ENCODE data around the gene TLN1. TPM values are rescaled to one million over a fixed set of nuclear protein-coding genes. Genes with fewer than 3 reads are reported as not detected.
A peak's percentile ranks its signal among the peaks of the same experiment; 100 is the strongest.

TLN1 gene
- total and polyA plus RNA-seq, 8 donors = 64.5 to 141 (median 81.0) TPM

GRCh38 chr9:35658137-35658967 is 73.6 kb downstream of the TLN1 start, which contains the start of gene CCDC107:
Gene CCDC107 (plus strand): TSS chr9:35658292. CDS start chr9:35658380, 88 bp downstream.
- peak; percentile 35 to 56 (median 42) for TF ChIP-seq CTCF (IDR thresholded peaks at IDR 0.05)
- ATAC-seq (peak; percentile 79 to 89 (median 82)), DNase-seq (peak; percentile 79 to 95 (median 92)), FAIRE-seq (no peak)
- Histone ChIP-seq H3K4me3 (peak within 1 kb of the TSS; percentile 76 to 97 (median 90)), H3K4me1 (peaks cover 21 to 29% (median 29%) of the 10 kb centered on the region in 3 donors), H3K36me3 (no peaks in the 10 kb centered on the region), H3K9me3 (no peaks in the 10 kb centered on the region), H3K27ac (peak within 1 kb of the TSS; percentile 94 to 100 (median 100)), H3K27me3 (no peaks in the 10 kb centered on the region)
- intact Hi-C loops (cut with DNase I) = no loop called here
- 0 to 1% methylated on average over 67 of the region's 67 CpGs for WGBS, 2 donors

GRCh38 chr9:35657546-35658136 is 74.4 kb downstream of the TLN1 start, which contains the start of gene RMRP:
Gene RMRP (minus strand): TSS chr9:35658019.
- DNase-seq (peak; percentile 92 to 99 (median 98)), FAIRE-seq (peak; percentile 83), ATAC-seq (peak; percentile 89 to 92 (median 90))
- no peaks in the 10 kb centered on the region for H3K27me3 ChIP-seq
- H3K4me3 ChIP-seq = peak within 1 kb of the TSS; percentile 76 to 97 (median 90)
- peak in 2 of 4 donors; percentile 21 to 46 for TF ChIP-seq CTCF (IDR thresholded peaks at IDR 0.05)
- H3K27ac ChIP-seq = peak within 1 kb of the TSS; percentile 94 to 100 (median 100)
- intact Hi-C loops (cut with DNase I) = no loop called here
- H3K4me1 ChIP-seq = peaks cover 21 to 34% (median 29%) of the 10 kb centered on the region in 3 donors
- no peaks in the 10 kb centered on the region for H3K36me3 ChIP-seq
- no peaks in the 10 kb centered on the region for H3K9me3 ChIP-seq
- WGBS, 2 donors = 0% methylated on average over 42 of the region's 42 CpGs

- ATAC-seq (peak; percentile 2 to 25 (median 12)), DNase-seq (no peak), FAIRE-seq (no peak)
- no peaks in the 10 kb centered on the region for H3K27me3 ChIP-seq
- TF ChIP-seq CTCF (IDR thresholded peaks at IDR 0.05) = no peak
- 23% methylated on average over 25 of the region's 25 CpGs for WGBS, 2 donors
- intact Hi-C loops (cut with DNase I) = no loop called here
- peaks cover 21 to 40% (median 29%) of the 10 kb centered on the region in 3 donors for H3K4me1 ChIP-seq
- peak overlapping the region; percentile 94 to 100 (median 100) for H3K27ac ChIP-seq
- H3K36me3 ChIP-seq = no peaks in the 10 kb centered on the region
- H3K4me3 ChIP-seq = peak overlapping the region in 2 of 4 donors; percentile 37 to 97
- H3K9me3 ChIP-seq = no peaks in the 10 kb centered on the region
Observed at GRCh38 chr9:35656831-35657545, 75.0 kb downstream of the TLN1 start.

- ATAC-seq (no peak), DNase-seq (no peak), FAIRE-seq (no peak)
- no peak for TF ChIP-seq CTCF (IDR thresholded peaks at IDR 0.05)
- H3K27me3 ChIP-seq = no peaks in the 10 kb centered on the region
- no peak overlapping the region for H3K27ac ChIP-seq
- H3K4me3 ChIP-seq = no peak overlapping the region
- intact Hi-C loops (cut with DNase I) = no loop called here
- WGBS, 2 donors = 83 to 85% methylated on average over 17 of the region's 17 CpGs
- H3K4me1 ChIP-seq = peaks cover 20 to 41% (median 23%) of the 10 kb centered on the region in 3 donors
- H3K36me3 ChIP-seq = no peaks in the 10 kb centered on the region
- no peaks in the 10 kb centered on the region for H3K9me3 ChIP-seq
Observed at GRCh38 chr9:35656348-35656747, 75.6 kb downstream of the TLN1 start.
